ENCODE data around the gene ATP9A.
"Not testable (repeated sequence)": the region's sequence is repeated elsewhere in the genome, so short reads cannot be mapped to it uniquely, and the experiment has no call there.

The ATP9A gene

GRCh38 chr20:51767867-51768758 is at the start of gene ATP9A:
ATP9A (minus strand) TSS chr20:51768390; CDS start chr20:51768369, 21 bp downstream.
- DNase-seq, result no peak

DNA sequence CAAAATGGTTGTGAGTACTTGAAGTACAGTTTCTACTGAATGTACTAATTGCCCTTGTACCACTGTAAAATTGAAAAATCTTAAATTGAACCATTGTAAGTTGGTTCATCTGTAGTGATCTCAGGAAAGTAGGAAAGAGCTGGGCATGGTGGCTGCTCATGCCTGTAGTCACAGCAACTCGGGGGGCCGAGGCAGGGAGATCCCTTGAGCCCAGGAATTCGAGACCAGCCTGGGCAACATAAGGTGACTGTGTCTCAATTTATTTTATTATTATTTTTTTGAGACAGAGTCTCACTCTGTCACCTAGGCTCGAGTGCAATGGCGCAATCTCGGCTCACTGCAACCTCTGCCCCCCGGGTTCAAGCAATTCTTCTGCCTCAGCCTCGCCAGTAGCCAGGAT is 48.7 kb upstream of the ATP9A start:
- not testable (repeated sequence) for DNase-seq

DNA sequence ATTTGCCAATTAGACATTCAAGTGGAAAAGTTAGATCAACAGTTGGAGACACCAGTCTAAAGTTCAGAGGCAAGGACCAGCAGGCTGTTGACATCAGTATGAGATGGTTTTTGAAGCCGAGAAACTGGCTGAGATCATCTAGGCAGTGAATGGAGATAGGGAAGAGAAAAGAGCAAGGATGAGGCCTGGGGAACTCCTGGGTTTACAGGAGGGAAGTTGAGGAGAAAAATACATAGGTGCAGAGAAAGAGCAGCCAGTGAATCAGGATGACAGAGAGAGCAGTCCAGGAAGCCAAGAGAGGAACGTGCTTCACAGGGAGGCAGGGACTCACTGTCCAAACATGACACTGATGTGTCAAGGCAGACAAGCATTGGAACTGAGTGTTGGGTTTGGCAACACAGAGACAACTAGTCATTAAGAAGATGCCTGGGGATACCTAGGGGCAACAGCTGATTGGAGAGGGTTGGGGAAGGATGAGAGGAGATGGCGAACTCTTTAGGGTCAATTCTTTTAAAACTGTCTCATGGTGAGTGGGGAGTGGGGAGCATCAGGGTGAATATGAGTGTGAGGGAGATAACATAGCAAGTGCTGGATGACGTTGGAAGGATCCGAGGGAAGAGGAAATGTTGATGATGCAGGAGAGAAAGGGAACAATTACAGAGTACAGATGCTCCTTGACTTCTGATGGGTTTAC is 47.3 kb upstream of the ATP9A start:
- no peak for DNase-seq

DNA sequence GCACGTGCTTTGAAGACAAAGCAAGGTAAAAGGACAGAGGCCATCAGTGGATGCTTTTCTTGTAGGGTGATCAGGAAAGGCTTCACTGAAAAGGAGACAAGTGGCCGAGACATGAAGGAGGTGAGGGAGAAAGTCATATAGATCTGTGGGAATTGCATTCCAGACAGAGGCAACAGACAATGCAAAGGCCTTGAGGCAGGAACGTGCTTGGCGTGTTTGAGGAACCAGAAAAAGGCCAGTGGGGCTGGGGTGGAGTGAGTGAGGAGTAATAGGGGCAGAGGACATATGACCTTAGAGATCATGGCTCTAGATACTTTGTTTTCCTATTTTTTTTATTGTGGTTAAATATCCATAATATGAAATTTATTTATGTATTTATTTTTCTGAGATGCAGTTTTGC is 44.7 kb upstream of the ATP9A start:
- DNase-seq, result no peak

GRCh38 chr20:51811514-51812128 is 43.4 kb upstream of the ATP9A start:
- DNase-seq, result no peak

GRCh38 chr20:51811042-51811355 is 42.8 kb upstream of the ATP9A start:
- DNase-seq, result no peak

GRCh38 chr20:51810155-51811041 is 42.2 kb upstream of the ATP9A start:
- no peak for DNase-seq

DNA sequence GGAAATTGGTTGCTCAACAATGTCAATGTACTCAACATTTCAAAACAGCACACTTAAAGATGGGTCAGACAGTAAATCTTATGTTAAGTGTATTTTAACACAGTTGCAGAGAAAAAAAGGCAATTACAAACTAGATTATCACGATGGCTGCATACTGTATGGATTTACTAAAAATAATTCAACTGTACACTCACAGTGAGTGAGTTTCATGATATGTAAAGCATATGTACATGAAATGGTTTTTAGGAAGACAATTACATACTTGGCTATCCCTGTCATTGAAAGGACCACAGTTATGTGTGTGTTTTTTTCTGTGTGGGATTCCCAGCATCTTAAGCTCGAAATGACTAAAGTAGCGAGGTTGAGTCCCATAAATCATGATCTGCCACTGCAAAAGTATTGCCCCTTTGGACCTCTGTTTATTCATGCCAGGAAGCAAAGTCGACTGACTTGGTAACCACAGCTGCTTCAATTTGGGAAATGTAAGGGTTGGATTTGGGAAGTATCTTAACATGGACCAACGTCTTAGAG is 39.6 kb upstream of the ATP9A start:
- DNase-seq, result no peak

- no peak for DNase-seq
Observed at GRCh38 chr20:51804754-51805153, 36.6 kb upstream of the ATP9A start.

DNA sequence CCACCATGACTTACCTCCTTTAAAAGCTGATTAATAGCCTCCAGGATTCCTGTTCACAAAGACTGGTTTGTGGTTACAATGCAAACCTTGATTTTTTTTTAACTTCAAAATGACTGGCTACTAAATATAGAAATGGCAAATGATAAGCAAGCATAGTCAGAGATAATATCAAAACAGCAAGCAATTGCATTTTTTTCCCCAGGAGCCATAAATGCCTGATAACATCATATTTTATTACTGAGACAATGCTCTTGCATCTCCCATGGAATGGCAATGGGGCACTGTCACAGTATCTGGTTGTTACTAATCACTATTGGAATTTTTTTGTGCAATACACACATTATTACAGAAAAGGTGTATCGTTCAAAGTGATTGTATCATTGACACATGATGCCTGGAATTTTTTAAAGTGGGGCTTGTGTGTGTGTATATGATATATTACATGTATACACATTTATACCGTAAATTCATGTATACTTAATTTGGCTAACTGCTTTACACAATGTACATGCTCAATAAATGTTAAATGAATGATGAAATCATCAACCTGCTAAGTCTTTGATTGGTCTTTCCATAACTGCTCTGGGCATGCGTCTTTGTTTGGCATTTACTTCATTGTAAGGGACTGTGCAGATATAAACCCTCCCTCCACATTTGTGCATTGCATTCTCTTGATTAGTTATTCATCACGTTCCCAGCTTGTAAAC is 35.1 kb upstream of the ATP9A start:
- DNase-seq, result no peak

GRCh38 chr20:51802170-51802751 is 34.1 kb upstream of the ATP9A start, which contains the start of gene SALL4:
SALL4 (minus strand) TSS chr20:51802521; CDS start chr20:51802408, 113 bp downstream.
- no peak for DNase-seq

DNA sequence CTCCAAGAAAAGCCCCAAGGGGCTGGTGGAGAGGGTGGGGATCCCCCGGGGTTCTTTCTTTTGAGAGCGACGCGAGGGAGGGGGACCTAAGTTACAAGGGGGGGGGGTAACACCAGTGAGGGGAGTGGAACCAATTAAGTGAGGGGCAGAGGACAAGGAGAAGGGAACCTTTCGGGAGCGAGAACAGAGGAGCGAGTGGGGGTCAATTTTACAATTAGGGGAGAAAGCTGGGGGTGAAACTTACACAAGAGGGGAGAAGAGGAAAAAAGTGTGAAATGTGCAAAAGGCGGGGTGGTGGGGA is 33.6 kb upstream of the ATP9A start:
- no peak for DNase-seq

DNA sequence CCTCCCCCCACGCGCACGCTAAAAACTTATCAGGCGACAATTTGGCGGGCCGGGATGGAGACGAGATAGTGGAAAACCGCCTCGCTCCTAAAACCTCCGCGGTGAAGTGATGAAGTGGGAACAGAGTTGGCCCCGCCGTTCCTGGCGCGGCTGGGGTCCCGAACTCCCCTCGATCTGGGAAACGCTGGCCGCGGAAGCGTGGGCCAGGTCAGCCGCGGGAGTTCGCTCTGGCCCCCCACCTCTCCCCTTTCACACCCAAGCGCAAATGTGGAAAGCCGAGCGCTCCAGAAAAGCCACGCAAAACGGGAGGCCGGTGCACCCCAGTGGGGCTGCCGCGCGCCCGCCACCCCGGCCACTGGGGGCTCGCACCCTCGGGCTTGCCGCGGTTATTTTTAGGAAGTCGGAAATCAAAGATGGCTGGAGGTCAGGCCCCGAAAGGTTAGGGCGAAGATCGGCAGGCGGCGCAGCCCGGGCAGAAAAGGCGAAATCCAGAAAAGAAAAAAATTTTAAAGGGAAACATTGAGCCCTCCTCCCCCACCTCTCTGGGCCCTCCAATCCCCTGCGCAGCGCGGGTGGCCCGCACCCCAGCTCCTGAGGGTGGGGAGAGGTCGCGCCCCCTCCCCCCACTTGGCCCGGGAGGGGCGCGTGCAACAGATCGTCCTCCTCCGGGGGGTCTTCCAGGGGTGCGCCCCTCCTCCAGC is 33.1 kb upstream of the ATP9A start:
- no peak for DNase-seq

- DNase-seq, result no peak
Observed at GRCh38 chr20:51800872-51801121, 32.6 kb upstream of the ATP9A start.

- peak; percentile 50 for DNase-seq
Observed at GRCh38 chr20:51800060-51800871, 32.1 kb upstream of the ATP9A start.

DNA sequence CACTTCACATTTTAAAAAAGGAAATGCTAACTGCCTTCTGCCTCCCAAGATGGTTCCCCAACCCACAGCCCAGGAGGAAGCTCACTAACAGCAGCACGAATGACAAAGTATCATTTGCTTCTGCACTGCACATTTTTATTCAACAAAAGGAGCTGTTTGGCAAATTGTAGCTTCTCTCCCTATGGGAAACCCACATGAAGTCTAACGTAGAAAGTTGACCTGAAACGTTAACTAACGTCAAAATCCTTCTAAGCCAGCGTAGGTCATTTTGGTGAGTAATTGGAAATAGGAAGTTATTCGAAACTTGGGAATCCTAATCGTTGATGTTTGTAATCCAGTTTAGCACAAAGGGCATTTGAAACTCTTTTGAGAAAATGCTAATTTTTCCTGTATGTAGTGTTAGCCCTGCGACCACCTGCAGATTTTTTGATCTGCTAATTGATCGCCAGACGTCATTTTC is 31.2 kb upstream of the ATP9A start:
- DNase-seq, result no peak

DNA sequence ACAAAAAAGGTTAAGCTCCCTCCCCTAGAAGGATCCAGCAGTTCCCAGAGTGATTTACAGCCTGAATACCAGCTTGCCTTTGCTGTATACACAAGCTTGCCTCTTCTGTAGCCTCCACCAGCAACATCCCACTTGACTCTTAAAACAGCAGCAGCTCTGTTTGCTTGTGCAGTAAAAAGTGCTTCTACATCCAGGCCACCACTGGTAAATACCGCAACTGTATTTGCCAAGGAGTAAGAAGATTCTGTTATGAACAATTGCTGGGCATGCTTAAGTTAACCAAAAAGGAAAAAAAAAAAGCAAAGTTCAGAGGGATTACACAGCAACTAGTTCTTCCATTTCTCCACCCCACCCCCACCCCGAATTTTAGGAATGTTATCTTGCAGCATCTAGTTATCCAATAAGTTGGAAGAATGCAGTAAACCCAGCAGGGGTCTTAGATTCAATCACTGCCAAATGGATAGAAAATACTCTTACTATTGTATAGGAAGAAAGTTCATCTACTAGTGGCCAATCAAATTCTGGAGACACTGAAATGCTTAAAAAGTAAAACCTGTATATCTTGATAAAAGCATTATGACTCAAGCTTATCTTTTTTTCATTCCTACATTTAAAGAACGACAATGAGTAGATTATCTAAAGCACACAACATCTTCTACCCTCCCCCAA is 29.3 kb upstream of the ATP9A start:
- no peak for DNase-seq

DNA sequence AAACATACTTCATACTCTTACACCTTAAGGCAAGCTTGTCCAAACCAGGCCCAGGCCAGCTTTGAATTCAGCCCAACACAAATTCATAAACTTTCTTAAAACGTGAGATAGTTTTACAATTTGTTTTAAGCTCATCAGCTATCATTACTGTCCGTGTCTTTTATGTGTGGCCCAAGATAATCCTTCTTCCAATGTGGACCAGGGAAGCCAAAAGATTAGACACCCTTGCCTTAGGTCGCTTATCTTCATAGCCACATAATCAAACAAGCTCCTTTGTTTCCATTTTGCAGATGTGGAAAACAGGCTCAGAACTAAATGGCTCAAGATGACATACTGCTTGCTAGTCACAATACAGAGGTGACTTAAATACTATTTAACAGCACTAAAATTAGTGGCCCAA is 28.1 kb upstream of the ATP9A start:
- DNase-seq, result no peak

DNA sequence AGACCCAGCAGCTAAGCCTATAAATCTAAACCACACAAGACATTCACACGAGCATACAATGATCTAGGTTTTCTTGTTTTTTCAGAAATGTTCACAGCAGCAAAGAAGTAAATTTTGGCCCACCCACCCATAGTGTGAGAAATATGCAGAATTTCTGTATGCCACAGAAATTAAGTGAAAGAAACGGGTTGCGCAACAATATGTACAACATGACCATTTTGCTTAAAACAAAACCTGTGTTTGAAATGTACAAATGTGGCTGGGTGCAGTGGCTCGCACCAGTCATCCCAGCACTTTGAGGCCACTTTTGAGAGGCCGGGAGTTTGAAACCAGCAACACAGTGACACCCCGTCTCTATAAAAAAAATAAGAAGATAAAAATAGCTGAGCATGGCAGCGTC is 24.8 kb upstream of the ATP9A start:
- no peak for DNase-seq

DNA sequence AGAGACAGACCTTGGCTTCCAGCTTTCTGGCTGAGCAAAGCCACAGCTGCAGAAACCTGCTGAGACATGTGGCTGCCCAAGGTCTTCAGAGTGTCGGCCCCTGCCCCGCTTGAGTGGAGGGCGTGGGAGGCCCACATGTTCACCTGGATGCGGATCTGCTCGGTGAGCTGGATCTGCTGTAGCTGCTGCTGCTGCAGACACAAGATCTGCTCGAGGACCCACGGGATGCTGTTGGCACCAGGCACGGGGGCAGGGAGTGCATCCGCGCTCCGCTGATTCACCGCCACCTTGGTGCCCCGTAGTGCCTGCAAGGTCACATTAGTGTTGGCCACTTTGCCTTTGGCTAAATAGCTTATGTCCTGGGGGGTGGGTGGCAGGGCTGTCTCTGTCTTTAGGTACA is 23.4 kb upstream of the ATP9A start:
- DNase-seq, result no peak
